ENCODE measurements around the gene EMILIN2.
"Not testable (repeated sequence)": the region's sequence is repeated elsewhere in the genome, so short reads cannot be mapped to it uniquely, and the experiment has no call there.

The EMILIN2 gene

GRCh38 chr18:2901423-2901985 is 54.7 kb downstream of the EMILIN2 start:
- DNase-seq = no peak

DNA sequence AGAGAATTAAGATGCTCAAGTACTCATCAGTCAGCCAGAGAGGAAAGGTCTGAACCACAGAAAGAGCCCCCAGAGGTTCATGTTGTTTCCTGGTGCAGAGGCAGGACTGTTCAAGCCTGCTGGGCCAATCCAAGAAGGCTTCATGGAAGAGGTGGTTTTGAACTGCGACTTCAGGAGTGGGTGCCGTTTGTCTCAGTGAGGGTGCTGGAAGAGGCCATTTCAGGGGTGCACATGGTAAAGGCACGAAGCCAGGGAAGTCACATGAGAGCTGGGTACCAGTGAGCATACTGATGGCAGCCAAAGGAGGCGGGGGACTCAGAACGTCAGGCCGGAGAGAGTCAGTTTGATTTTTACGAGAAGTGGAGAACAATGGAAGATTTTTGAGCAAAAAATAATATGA is 55.5 kb downstream of the EMILIN2 start:
- DNase-seq = no peak

DNA sequence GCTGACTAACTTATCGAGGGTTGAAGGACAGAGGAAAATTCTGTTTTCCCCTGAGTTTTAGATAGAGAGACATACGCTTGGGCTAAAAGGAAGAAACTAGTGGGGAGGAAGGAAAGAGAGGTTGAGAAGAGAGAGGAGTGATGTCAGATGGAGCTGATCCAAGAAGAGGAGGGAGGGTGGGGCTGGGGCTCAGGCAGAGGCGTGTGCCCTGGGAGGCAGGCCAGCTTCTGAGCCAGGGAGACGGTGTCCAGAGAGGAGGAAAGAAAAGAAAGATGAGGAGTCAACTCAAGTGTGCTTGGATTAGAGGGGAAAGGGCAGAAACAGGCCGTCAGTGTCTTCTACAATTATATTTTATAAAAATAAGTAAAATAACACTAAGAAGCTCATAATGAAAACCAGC is 56.2 kb downstream of the EMILIN2 start:
- no peak for DNase-seq

DNA sequence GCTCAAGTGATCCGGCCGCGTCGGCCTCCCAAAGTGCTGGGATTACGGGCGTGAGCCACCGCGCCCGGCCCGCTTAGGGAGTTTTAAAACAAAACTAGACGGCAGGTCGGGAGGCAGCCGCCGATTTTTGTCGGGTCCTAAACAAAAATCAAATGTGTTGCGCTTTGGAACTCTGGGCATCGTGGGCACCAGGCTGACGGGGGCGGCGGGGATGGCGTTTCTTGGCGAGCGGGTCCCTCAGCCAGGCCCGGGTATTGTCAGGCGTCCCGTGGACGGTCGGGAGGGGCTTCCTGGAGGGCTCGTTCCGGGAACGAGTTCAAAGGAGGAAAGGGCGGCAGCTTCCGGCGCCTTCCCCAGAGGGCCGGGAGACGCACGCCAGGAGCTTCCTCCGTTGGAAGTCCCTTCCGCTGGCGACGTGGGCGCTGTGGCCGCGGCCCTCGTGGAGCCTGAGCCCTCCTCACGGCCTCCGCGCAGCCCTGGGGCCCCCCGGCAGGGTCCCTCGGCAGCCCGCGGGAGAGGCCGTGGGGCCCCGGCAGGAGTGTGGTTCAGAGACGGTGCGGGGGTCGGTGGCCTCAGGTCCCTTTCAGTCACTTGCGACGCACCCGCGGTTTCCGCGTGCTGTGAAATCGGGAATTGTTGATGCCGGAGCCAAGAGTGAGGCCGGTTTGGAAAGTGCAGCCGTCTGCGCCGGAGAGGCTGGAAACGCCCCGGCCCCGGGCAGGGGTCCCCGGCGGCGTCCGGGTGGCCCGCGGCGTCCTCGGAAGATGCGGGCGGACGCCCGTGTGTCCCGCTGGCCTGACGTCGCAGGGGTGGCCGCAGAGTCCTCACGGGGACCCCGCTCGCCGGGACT is 59.3 kb downstream of the EMILIN2 start:
- no peak for DNase-seq

GRCh38 chr18:2906704-2907549 is 60.1 kb downstream of the EMILIN2 start:
- peak; percentile 63 for DNase-seq

- no peak for DNase-seq
These were observed 60.8 kb downstream of the EMILIN2 start for GRCh38 chr18:2907550-2908135.

- DNase-seq = no peak
These were observed 61.5 kb downstream of the EMILIN2 start for GRCh38 chr18:2908166-2908945.

DNA sequence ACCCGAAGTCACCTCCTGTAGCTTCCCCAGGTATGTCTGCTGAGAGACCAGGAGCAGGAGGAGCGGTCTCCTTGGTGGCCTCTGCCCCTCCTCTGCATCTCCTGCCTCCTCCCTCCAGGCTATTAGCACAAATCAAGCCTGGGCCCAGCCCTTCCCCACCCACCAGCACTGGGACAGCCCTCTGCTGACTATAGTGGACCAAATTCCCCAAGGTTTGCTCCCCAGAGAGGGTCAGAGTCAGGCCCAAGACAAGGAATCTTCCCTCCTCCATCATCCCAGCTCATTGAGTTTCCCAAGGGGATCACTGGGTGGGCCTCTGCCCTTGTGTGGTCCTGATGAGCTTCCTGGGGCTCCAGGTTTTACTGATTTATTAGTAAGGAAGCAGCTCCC is 62.1 kb downstream of the EMILIN2 start:
- DNase-seq = no peak

DNA sequence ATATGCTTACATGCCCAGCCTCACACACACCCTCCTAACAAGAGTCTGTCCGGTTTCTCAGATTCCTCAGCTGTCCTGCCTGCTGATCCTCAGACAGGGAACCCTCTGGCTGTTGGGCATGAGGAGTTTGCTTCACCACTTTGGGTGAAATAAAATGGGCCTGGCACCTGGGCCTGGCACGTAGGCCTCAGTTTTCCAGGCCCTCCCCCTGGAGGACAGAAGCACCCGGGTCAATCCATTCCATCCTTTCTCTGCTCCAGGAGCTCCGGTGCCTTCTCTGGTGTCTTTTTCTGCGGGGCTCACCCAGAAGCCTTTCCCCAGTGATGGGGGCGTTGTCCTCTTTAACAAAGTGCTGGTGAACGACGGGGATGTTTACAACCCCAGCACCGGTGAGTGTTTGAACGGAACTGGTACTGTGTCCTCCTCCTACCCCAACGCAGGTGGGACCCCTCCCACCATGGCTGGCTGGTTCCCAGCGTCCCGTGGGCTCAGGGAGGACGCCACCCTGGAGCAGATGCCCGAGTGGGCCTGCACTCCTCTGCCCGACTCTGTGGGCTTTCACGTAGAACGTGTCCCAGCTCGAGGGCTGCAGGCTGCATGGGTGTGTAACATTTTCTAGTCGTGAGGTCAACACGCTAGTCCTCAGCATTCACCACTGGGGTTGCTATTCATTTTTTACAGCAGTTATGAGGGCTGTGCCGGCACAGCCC is 62.8 kb downstream of the EMILIN2 start:
- DNase-seq = no peak

GRCh38 chr18:2910261-2910660 is 63.5 kb downstream of the EMILIN2 start:
- no peak for DNase-seq

- no peak for DNase-seq
These were observed 64.1 kb downstream of the EMILIN2 start for GRCh38 chr18:2910751-2911425.

DNA sequence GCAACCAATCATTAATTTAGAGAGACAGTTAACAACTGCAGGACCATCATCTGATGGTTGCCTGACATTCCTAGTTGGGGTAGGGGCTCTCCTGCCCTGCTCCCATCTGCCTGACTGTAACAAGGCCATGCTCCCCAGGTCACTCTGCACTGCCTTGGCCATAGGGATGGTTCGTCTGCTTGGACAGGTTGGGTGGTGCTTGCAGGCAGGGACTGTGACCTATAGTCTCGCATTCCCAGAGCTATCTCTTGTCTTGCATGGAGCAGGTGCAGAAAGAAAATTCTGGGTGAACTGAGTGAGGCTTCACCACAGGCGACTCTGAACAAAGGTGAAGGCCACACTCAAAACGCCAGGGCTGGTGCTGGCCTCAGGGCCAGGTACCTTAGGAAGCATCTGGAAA is 64.7 kb downstream of the EMILIN2 start:
- DNase-seq = no peak

GRCh38 chr18:2912357-2913299 is 65.8 kb downstream of the EMILIN2 start:
- no peak for DNase-seq

- no peak for DNase-seq
These were observed 66.7 kb downstream of the EMILIN2 start for GRCh38 chr18:2913398-2914005.

DNA sequence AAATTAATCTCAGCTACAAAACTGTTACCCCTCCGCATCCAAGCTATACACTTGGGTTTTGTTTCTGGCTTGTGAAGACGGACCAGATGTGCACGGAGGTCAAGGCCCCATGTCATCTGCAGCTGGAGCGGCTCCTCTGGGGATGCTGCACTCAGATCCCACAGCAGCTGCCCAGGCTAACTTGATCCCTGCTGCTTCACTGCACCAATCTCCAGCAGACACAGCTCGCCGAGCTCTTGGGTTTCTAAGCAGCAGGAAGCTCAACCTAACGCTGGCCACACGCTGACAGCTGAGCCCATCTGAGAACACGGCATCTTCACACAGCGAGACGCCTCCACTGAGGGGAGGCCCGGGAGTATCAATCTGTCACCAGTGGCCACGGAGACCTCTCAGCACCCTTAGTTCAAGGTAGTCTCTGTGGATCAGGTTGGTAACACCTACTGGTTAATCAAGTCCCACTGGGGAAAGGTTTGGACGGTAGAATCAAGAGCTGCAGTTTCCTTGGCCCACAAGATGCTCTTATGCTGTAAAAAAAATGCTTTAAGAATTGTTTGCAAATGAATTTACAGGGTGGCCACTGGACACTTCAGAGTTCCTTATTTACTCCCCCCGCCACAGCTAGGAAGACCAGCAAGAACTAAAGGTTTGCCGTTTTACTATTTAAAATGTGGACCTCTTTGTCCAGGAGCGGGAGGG is 67.5 kb downstream of the EMILIN2 start:
- no peak for DNase-seq

DNA sequence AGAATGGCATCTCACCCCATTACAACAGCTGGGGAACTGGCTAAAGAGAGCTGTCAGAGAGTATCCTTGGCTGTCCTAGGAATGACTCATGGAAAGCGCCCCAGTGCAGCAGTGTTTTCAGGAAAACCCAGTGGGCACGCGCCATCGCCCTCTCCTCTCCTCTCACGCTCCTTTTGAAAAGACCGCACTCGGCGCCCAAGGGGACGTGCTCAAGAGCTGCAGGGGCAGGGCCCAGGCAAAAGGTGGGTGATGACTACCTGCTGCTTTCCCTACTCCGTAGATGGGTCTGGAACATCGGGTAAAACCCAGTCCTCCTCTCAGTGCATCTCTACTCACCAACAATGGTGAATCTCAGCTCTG is 68.1 kb downstream of the EMILIN2 start:
- DNase-seq = no peak

- DNase-seq = not testable (repeated sequence)
These were observed 68.7 kb downstream of the EMILIN2 start for GRCh38 chr18:2915486-2915885.

DNA sequence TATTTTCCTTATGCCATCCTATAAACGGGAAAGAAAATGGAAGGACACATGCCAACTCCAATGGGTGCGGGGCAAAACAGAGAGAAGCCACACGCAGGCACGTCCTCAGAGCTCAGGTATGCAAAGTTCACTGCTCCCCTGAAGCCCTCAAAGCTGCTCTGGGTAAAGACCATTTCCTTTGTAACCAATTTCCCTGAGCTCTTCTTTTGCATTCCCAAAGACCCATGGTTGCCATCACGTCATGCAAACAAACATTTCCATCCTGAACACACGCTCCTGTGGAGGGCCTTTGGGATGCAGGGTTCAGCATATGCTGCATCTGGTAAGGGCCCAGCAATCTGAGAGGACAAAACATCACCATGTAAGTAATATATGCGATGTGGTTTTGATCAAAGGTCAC is 69.4 kb downstream of the EMILIN2 start:
- DNase-seq = no peak
